Gastrocnemius medialis (tissue), 4 donors: Measurements from ENCODE around the gene PCNX2. TPM values are rescaled to one million over a fixed set of nuclear protein-coding genes. Genes with fewer than 3 reads are reported as not detected.
A peak's percentile ranks its signal among the peaks of the same experiment; 100 is the strongest.

Source experiments
- ATAC-seq, 2 donors: fragments of 150-250 bp; one replicate each; pipeline ENCODE4 v1.9.1; 2016
- DNase-seq, 2 donors: peaks; one replicate each; pipeline ENCODE4 v3.0.0-alpha.2; 2019
- H3K27ac ChIP-seq, 4 donors: fragments of 200-600 bp; sonication (generic); 1 replicate in 1 of 4; 2 replicates in 3 of 4; pipeline ENCODE4 v1.5.1; 2016 to 2018; ENCODE audit warnings: mild to moderate bottlenecking in 2 of 4, moderate library complexity in 1 of 4
- H3K27me3 ChIP-seq, 3 donors: fragments of 200-600 bp; sonication (generic) in 2 of 3; 1 replicate in 1 of 3; 2 replicates in 2 of 3; pipeline versions ENCODE4 v1.5.1 to v1.6.0; 2016 to 2019; ENCODE audit warnings: mild to moderate bottlenecking in 1 of 3, moderate library complexity in 1 of 3
- H3K36me3 ChIP-seq, 2 donors: fragments of 200-600 bp; sonication (generic) in 1 of 2; one replicate each; pipeline ENCODE4 v1.5.1; 2017 to 2018
- H3K4me1 ChIP-seq, 2 donors: fragments of 200-600 bp; sonication (generic) in 1 of 2; one replicate each; pipeline ENCODE4 v1.5.1; 2016 to 2017; ENCODE audit warnings: mild to moderate bottlenecking in 2 of 2
- H3K4me3 ChIP-seq, 4 donors: fragments of 200-600 bp; sonication (generic) in 3 of 4; 1 replicate in 1 of 4; 2 replicates in 3 of 4; pipeline ENCODE4 v1.5.1; 2016 to 2019; ENCODE audit warnings: mild to moderate bottlenecking in 2 of 4
- H3K9me3 ChIP-seq, 3 donors: fragments of 200-600 bp; sonication (generic) in 2 of 3; 1 replicate in 1 of 3; 2 replicates in 2 of 3; pipeline ENCODE4 v1.5.1; 2016 to 2019
- POLR2A ChIP-seq, 2 donors: fragments of 450-650 bp; IDR thresholded peaks; one replicate each; pipeline ENCODE4 v1.6.1; 2017; ENCODE audit warnings: antibody characterized with exemption in 2 of 2, mild to moderate bottlenecking in 2 of 2, moderate library complexity in 2 of 2
- in situ Hi-C, 4 donors: fragments of 200-750 bp; cut with MboI; loops; one replicate each; pipeline versions ENCODE4 v1.15.0 to v1.8.0; 2017; ENCODE audit warnings: low sequenced_read_pairs in 4 of 4
- intact Hi-C: fragments of 100-400 bp; cut with DNase I; formaldehyde crosslinking; loops from one replicate; pipeline ENCODE4 v1.15.1; 2023; ENCODE audit warnings: low total_unique reads
- total RNA-seq, 4 donors: library from RNA; depleted of rRNA; stranded (reverse); fragments of >200 nt; gene quantifications; one replicate each; pipeline versions ENCODE4 v1.1.0 to v1.2.3, GENCODE V29; 2016
- TF ChIP-seq, protein P1 (sequence below), 5 experiments: fragments of 450-650 bp in 3 of 5; fragments of 200-600 bp in 2 of 5; sonication (generic) in 2 of 5; IDR thresholded peaks in 4 of 5; conservative IDR thresholded peaks in 1 of 5; 1 replicate in 4 of 5; 2 replicates in 1 of 5; pipeline ENCODE4 v1.5.1; 2016 to 2019; ENCODE audit warnings: antibody characterized with exemption in 5 of 5, mild to moderate bottlenecking in 3 of 5, moderate library complexity in 3 of 5

PCNX2 gene
- 1 to 10 TPM in 3 of 4 donors, under 1 TPM in 1; 0.34 to 5.6 (median 1.9) TPM for total RNA-seq

GRCh38 chr1:233295237-233295974 is at the start of gene PCNX2:
PCNX2 (minus strand) TSS chr1:233295725; CDS start chr1:233295478, 247 bp downstream.
- intact Hi-C loops, result no loop called here
- in situ Hi-C loops, result no loop called here
- Histone ChIP-seq H3K36me3 (no peaks in the 10 kb centered on the region), H3K27me3 (peaks cover 15 to 19% (median 16%) of the 10 kb centered on the region in 3 donors), H3K9me3 (no peaks in the 10 kb centered on the region), H3K4me3 (peak within 1 kb of the TSS; percentile 32 to 48 (median 44)), H3K4me1 (no peaks in the 10 kb centered on the region), H3K27ac (peak within 1 kb of the TSS in 1 of 4 donors; percentile 5)
- TF ChIP-seq POLR2A (IDR thresholded peaks at IDR 0.05), result no peak
- TF ChIP-seq, protein P1, sequence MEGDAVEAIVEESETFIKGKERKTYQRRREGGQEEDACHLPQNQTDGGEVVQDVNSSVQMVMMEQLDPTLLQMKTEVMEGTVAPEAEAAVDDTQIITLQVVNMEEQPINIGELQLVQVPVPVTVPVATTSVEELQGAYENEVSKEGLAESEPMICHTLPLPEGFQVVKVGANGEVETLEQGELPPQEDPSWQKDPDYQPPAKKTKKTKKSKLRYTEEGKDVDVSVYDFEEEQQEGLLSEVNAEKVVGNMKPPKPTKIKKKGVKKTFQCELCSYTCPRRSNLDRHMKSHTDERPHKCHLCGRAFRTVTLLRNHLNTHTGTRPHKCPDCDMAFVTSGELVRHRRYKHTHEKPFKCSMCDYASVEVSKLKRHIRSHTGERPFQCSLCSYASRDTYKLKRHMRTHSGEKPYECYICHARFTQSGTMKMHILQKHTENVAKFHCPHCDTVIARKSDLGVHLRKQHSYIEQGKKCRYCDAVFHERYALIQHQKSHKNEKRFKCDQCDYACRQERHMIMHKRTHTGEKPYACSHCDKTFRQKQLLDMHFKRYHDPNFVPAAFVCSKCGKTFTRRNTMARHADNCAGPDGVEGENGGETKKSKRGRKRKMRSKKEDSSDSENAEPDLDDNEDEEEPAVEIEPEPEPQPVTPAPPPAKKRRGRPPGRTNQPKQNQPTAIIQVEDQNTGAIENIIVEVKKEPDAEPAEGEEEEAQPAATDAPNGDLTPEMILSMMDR (IDR thresholded peaks at IDR 0.05 in 4 of 5, conservative IDR thresholded peaks at IDR 0.05 in 1 of 5), result no peak
- DNase-seq, result no peak
- no peak for ATAC-seq

GRCh38 chr1:233343262-233343661 is 47.7 kb upstream of the PCNX2 start:
- Histone ChIP-seq H3K36me3 (no peaks in the 10 kb centered on the region), H3K9me3 (no peaks in the 10 kb centered on the region), H3K27ac (no peak overlapping the region), H3K4me3 (no peak overlapping the region), H3K4me1 (no peaks in the 10 kb centered on the region), H3K27me3 (no peaks in the 10 kb centered on the region)
- in situ Hi-C loops, result no loop called here
- TF ChIP-seq, protein P1 (IDR thresholded peaks at IDR 0.05 in 4 of 5, conservative IDR thresholded peaks at IDR 0.05 in 1 of 5), result no peak
- no peak for TF ChIP-seq POLR2A (IDR thresholded peaks at IDR 0.05)
- intact Hi-C loops, result no loop called here
- ATAC-seq, result no peak
- no peak for DNase-seq

DNA sequence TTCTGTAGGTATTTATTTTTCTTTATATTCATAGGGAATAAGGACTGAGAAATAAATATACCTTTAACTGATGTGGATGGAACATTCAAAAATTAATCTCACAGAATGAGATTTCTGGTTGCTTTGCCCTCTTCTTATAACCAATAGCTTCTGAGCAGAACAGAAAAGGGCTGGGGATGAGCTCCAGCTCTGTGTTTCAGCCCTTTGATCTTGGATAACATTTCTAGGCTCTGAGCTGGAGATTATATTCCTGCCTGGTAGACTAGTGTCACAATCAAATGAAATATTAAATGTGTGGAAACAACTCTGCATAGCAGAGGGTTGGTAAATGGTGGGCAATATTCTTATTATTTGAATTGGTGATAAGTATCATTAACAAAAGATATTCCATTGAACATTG is 46.6 kb upstream of the PCNX2 start:
- in situ Hi-C loops, result no loop called here
- H3K36me3 ChIP-seq, result no peaks in the 10 kb centered on the region
- no peak overlapping the region for H3K27ac ChIP-seq
- H3K4me3 ChIP-seq, result no peak overlapping the region
- intact Hi-C loops, result no loop called here
- H3K4me1 ChIP-seq, result no peaks in the 10 kb centered on the region
- ATAC-seq (no peak), DNase-seq (no peak)
- TF ChIP-seq, protein P1 (IDR thresholded peaks at IDR 0.05 in 4 of 5, conservative IDR thresholded peaks at IDR 0.05 in 1 of 5), result no peak
- no peak for TF ChIP-seq POLR2A (IDR thresholded peaks at IDR 0.05)
- H3K9me3 ChIP-seq, result no peaks in the 10 kb centered on the region
- H3K27me3 ChIP-seq, result no peaks in the 10 kb centered on the region

DNA sequence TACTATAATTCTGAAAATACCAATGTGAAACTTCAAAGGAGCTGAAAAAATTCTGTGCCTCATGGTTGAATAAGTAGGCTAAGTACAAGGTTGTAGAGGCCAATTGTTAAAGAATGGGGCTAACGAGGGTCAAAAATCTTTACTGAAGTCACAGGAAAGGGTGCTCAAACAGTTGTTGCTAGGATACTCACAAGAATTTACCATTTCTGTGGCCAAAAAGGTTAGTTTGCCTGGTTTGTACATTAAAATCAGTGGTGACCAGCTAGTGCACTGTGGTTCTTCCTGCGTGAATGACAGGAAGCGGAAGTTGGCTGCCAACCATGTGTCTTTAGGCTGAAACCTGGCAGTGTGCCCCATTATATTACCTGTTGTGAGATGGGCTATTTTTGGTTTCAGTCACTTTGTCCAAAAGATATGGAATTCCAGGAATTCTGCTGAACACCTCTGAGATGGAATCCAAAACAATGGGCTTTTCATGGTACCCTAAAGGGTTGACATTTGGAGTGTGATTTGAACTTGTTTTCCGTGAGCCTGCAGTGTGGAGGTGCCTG is 45.5 kb upstream of the PCNX2 start:
- H3K4me1 ChIP-seq, result no peaks in the 10 kb centered on the region
- ATAC-seq (no peak), DNase-seq (no peak)
- H3K36me3 ChIP-seq, result no peaks in the 10 kb centered on the region
- H3K27me3 ChIP-seq, result no peaks in the 10 kb centered on the region
- in situ Hi-C loops, result no loop called here
- intact Hi-C loops, result no loop called here
- no peak overlapping the region for H3K27ac ChIP-seq
- no peak overlapping the region for H3K4me3 ChIP-seq
- no peaks in the 10 kb centered on the region for H3K9me3 ChIP-seq
- TF ChIP-seq, protein P1 (IDR thresholded peaks at IDR 0.05 in 4 of 5, conservative IDR thresholded peaks at IDR 0.05 in 1 of 5), result no peak
- no peak for TF ChIP-seq POLR2A (IDR thresholded peaks at IDR 0.05)
